H1 (cell line): ENCODE results near the gene KCNH1.

Experiments used
- BCL11A ChIP-seq, 2 experiments: IDR thresholded peaks; one replicate each; pipeline ENCODE4 v1.6.1; 2011; ENCODE audit warnings: low read depth in 2 of 2, low read length in 2 of 2, mild to moderate bottlenecking in 2 of 2
- CEBPB ChIP-seq: IDR thresholded peaks from 2 replicates; pipeline ENCODE4 v1.6.1; 2012; ENCODE audit warnings: low read depth, low read length
- EZH2 ChIP-seq: fragments of 200-600 bp; sonication (generic); IDR thresholded peaks from 2 replicates; pipeline ENCODE4 v1.7.1; 2012; ENCODE audit warnings: low read depth, mild to moderate bottlenecking, moderate library complexity, low read length, inconsistent platforms; ENCODE audit not compliant: severe bottlenecking
- HDAC2 ChIP-seq, 2 experiments: fragments of 300-600 bp in 1 of 2; sonication (generic) in 1 of 2; IDR thresholded peaks; 2 replicates each; pipeline ENCODE4 v1.6.1; 2011 to 2012; ENCODE audit warnings: low read depth in 2 of 2, low read length in 2 of 2, mild to moderate bottlenecking in 2 of 2, moderate library complexity in 2 of 2, borderline replicate concordance in 1 of 2, inconsistent platforms in 1 of 2
- POLR2A ChIP-seq, 2 experiments: IDR thresholded peaks; 1 replicate in 1 of 2; 2 replicates in 1 of 2; pipeline ENCODE4 v1.6.1; 2011; ENCODE audit warnings: low read depth in 2 of 2, low read length in 2 of 2, mild to moderate bottlenecking in 2 of 2; ENCODE audit errors: control extremely low read depth in 1 of 2
- POLR2AphosphoS5 ChIP-seq: IDR thresholded peaks from 2 replicates; pipeline ENCODE4 v1.6.1; 2011; ENCODE audit warnings: low read depth, low read length
- SIN3A ChIP-seq, 2 experiments: IDR thresholded peaks in 1 of 2; conservative IDR thresholded peaks in 1 of 2; 2 replicates each; pipeline ENCODE4 v1.6.1; 2011 to 2012; ENCODE audit warnings: low read length in 2 of 2, improper control_type of control experiment in 1 of 2, low read depth in 1 of 2, mild to moderate bottlenecking in 1 of 2
- SRF ChIP-seq: IDR thresholded peaks from 2 replicates; pipeline ENCODE4 v1.6.1; 2011; ENCODE audit warnings: mild to moderate bottlenecking, low read depth, low read length, moderate library complexity
- YY1 ChIP-seq: IDR thresholded peaks from 2 replicates; pipeline ENCODE4 v1.6.1; 2011; ENCODE audit warnings: low read depth, mild to moderate bottlenecking, low read length
- TF ChIP-seq, protein P1 (sequence below), 3 experiments: IDR thresholded peaks; 1 replicate in 2 of 3; 2 replicates in 1 of 3; pipeline versions ENCODE4 v1.5.1 to v1.6.1; 2011; ENCODE audit warnings: low read length in 3 of 3, mild to moderate bottlenecking in 3 of 3, inconsistent platforms in 2 of 3, low read depth in 1 of 3, moderate library complexity in 1 of 3; ENCODE audit not compliant: insufficient read depth in 1 of 3; ENCODE audit errors: control extremely low read depth in 1 of 3

DNA sequence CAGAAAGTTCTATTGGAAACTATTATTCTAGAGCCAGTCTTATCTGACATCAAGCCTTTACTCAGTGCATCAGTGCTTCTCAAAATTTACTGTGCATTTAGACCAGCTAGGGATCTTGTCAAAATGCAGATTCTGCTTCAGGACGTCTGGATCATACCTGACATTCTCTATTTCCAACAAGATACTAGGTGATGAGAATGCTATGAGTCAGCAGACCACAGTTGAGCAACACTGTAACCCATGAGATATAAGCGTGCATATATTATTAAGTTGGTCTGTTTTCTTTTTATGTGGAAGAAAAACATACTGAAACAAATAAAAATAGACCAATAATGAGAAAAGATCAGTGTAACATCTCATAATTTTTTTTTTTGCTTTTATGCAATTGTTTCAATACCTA, 40.4 kb upstream of the KCNH1 start:
- TF ChIP-seq POLR2A (IDR thresholded peaks at IDR 0.05; ENCODE audit: control extremely low read depth in 1 of 2, low read depth in 2 of 2, low read length in 2 of 2) (no peak), YY1 (no peak), BCL11A (IDR thresholded peaks at IDR 0.05; ENCODE audit: low read depth in 2 of 2, low read length in 2 of 2) (no peak), HDAC2 (IDR thresholded peaks at IDR 0.05; ENCODE audit: borderline replicate concordance in 1 of 2, low read depth in 2 of 2, low read length in 2 of 2) (no peak), EZH2 (no peak), SIN3A (conservative IDR thresholded peaks at IDR 0.05 in 1 of 2, IDR thresholded peaks at IDR 0.05 in 1 of 2; ENCODE audit: low read depth in 1 of 2, low read length in 2 of 2) (no peak), POLR2AphosphoS5 (no peak), SRF (no peak), CEBPB (no peak)
- TF ChIP-seq, protein P1, sequence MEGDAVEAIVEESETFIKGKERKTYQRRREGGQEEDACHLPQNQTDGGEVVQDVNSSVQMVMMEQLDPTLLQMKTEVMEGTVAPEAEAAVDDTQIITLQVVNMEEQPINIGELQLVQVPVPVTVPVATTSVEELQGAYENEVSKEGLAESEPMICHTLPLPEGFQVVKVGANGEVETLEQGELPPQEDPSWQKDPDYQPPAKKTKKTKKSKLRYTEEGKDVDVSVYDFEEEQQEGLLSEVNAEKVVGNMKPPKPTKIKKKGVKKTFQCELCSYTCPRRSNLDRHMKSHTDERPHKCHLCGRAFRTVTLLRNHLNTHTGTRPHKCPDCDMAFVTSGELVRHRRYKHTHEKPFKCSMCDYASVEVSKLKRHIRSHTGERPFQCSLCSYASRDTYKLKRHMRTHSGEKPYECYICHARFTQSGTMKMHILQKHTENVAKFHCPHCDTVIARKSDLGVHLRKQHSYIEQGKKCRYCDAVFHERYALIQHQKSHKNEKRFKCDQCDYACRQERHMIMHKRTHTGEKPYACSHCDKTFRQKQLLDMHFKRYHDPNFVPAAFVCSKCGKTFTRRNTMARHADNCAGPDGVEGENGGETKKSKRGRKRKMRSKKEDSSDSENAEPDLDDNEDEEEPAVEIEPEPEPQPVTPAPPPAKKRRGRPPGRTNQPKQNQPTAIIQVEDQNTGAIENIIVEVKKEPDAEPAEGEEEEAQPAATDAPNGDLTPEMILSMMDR (IDR thresholded peaks at IDR 0.05; ENCODE audit: control extremely low read depth in 1 of 3, insufficient read depth in 1 of 3, low read depth in 1 of 3, low read length in 3 of 3): no peak
